Activated CD4-positive, alpha-beta T cell treated with anti-CD3 and anti-CD28 coated beads, Interleukin-2, amount 50 U/mL, for 1 hour (primary cell): ENCODE data around the gene GABRR3.

Experiments
- DNase-seq: peaks from one replicate; pipeline ENCODE4 v3.0.0-alpha.2; 2020

GABRR3 gene

GRCh38 chr3:98035208-98035607, at the start of gene GABRR3:
GABRR3 (minus strand) TSS chr3:98035315; CDS start chr3:98034987, 328 bp downstream.
- DNase-seq = no peak

GRCh38 chr3:98073486-98073885, 38.4 kb upstream of the GABRR3 start:
- no peak for DNase-seq

GRCh38 chr3:98070840-98071239, 35.7 kb upstream of the GABRR3 start:
- DNase-seq = no peak

GRCh38 chr3:98068824-98069223, 33.7 kb upstream of the GABRR3 start:
- DNase-seq = no peak

GRCh38 chr3:98058244-98058960, 23.3 kb upstream of the GABRR3 start:
- no peak for DNase-seq

GRCh38 chr3:98057631-98058030, 22.5 kb upstream of the GABRR3 start:
- DNase-seq = no peak

- no peak for DNase-seq
These were observed 20.9 kb upstream of the GABRR3 start for GRCh38 chr3:98056035-98056434.

GRCh38 chr3:98049271-98049670, 14.2 kb upstream of the GABRR3 start:
- DNase-seq = no peak

GRCh38 chr3:98048586-98048985, 13.5 kb upstream of the GABRR3 start:
- no peak for DNase-seq

GRCh38 chr3:98041350-98041749, 6.2 kb upstream of the GABRR3 start:
- no peak for DNase-seq

- DNase-seq = peak; percentile 68
These were observed 4.4 kb upstream of the GABRR3 start for GRCh38 chr3:98039322-98040024.

- DNase-seq = no peak
These were observed 3.8 kb upstream of the GABRR3 start for GRCh38 chr3:98038876-98039275.

GRCh38 chr3:98038286-98038685, 3.2 kb upstream of the GABRR3 start:
- DNase-seq = no peak

- no peak for DNase-seq
These were observed 629 bp downstream of the GABRR3 start for GRCh38 chr3:98034486-98034885.

GRCh38 chr3:98034036-98034435, 1.1 kb downstream of the GABRR3 start:
- no peak for DNase-seq

- no peak for DNase-seq
These were observed 2.2 kb downstream of the GABRR3 start for GRCh38 chr3:98032904-98033303.

- no peak for DNase-seq
These were observed 2.9 kb downstream of the GABRR3 start for GRCh38 chr3:98032265-98032664.

GRCh38 chr3:98029083-98029482, 6.0 kb downstream of the GABRR3 start:
- no peak for DNase-seq

GRCh38 chr3:98027085-98027446, 8.0 kb downstream of the GABRR3 start:
- no peak for DNase-seq

GRCh38 chr3:98026425-98027084, 8.6 kb downstream of the GABRR3 start:
- no peak for DNase-seq

- DNase-seq = no peak
These were observed 9.6 kb downstream of the GABRR3 start for GRCh38 chr3:98025392-98025945.

GRCh38 chr3:98022978-98023820, 11.9 kb downstream of the GABRR3 start:
- DNase-seq = peak; percentile 96
